Measurements from ENCODE around the gene EEF1AKMT3.

The EEF1AKMT3 gene

DNA sequence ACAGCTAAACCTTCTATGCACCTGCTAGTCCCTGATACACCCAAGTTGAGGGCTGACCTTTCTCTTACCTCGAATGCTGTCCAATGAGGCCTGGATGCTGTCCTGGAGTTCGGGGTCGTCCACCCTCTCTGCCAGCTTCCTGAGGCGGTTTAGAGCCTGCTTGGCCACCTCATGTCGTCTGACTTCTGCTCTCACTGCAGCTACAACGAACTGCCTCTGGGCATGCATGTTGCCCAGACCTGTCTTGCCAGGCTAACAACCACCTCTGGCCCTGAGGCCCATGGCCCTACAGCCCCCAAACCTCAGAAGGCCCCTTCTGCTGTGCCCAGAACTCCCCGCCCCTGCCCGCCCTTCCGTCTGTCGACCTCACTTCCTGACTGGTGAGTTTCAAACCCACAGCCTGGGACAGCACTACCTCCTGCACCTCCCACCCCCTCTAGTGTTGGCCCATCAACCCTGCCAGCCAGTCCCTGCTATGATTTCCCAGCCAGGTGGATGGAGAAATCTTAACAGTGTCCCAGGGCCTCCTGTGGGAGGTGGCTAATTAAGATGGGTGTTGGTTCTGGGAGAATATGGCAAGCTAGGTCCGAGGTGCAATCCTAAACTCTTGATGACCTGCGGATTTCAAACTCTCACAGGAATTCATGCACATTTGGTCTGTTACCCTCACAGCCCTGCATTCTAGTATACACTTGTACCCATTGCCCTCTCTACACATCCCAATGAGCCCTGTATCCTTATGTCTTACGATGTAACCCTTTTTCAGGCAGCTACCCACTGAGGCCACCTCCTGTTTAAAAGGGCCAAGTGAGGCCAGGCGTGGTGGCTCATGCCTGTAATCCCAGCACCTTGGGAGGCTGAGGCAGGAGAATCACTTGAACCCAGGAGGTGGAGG lies 30.3 kb upstream of the EEF1AKMT3 start:
- peaks cover 57% of the 10 kb centered on the region for H3K4me1 Mint-ChIP-seq
- peak overlapping the region; percentile 89 for H3K4me3 Mint-ChIP-seq
- peaks cover under 1% of the 10 kb centered on the region for H3K36me3 Mint-ChIP-seq
- peak overlapping the region; percentile 77 for H3K27ac Mint-ChIP-seq
- H3K9me3 Mint-ChIP-seq, result no peaks in the 10 kb centered on the region
- no peaks in the 10 kb centered on the region for H3K27me3 Mint-ChIP-seq

DNA sequence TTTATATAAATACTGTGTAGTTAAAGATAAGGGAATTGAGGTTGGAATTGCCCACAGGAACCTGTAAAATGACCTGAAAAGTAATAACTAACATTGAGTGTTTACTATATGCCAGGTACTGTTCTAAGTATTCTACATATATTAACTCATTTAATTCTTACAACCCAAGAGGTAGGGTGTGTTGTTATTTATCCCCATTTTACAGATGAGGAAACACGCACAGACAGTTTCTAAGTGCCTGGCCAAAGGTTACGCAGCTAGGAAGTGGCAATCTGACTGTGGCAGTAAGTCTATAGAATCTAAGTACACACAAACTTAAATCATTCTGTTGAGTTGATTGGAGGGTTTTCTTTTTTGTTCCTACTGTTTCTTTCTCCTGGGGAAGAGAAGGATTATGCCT lies 28.6 kb upstream of the EEF1AKMT3 start:
- H3K27me3 Mint-ChIP-seq, result no peaks in the 10 kb centered on the region
- H3K36me3 Mint-ChIP-seq, result peaks cover 4% of the 10 kb centered on the region
- H3K9me3 Mint-ChIP-seq, result no peaks in the 10 kb centered on the region
- peaks cover 61% of the 10 kb centered on the region for H3K4me1 Mint-ChIP-seq
- H3K4me3 Mint-ChIP-seq, result peak overlapping the region; percentile 98
- H3K27ac Mint-ChIP-seq, result peak overlapping the region; percentile 96

DNA sequence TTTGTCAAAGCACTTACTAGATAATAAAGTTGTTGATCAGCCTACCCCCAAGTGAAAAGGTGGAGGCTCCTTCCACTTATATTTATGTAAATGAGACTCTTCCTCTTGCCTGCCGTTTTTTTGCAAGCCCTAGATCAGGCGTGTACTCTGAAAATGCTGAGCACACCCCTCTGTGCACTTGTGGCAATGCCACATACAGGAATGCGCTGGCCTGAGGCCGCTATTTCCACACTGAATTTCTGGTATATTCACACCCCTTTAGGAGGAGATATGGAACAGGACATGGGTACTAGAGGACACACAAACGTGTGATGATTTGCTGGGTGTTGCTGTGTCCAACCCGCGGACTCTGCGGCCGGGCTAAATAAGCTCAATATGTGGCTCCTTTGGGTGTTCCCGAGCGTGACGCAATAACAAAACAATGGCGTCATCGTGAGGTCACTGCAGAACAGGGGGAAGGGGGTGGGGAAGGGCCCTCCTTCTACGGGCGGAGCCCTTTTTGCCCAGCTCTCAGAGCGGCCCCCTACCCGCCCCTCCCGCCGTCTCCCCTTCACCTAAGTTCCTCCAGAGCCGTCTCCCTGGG lies 28.1 kb upstream of the EEF1AKMT3 start:
- Mint-ChIP-seq H3K4me3 (peak overlapping the region; percentile 98), H3K36me3 (peaks cover 4% of the 10 kb centered on the region), H3K9me3 (no peaks in the 10 kb centered on the region), H3K27me3 (no peaks in the 10 kb centered on the region), H3K27ac (peak overlapping the region; percentile 96), H3K4me1 (peaks cover 56% of the 10 kb centered on the region)

- Mint-ChIP-seq H3K27ac (peak within 1 kb of the TSS; percentile 96), H3K4me1 (peaks cover 51% of the 10 kb centered on the region), H3K36me3 (peaks cover 4% of the 10 kb centered on the region), H3K27me3 (no peaks in the 10 kb centered on the region), H3K4me3 (peak within 1 kb of the TSS; percentile 98), H3K9me3 (no peaks in the 10 kb centered on the region)
These were observed 27.5 kb upstream of the EEF1AKMT3 start, which contains the start of gene TSPAN31 for GRCh38 chr12:57744777-57745484. TSS of gene TSPAN31 (plus strand) at chr12:57745039. CDS start at chr12:57745155, 116 bp downstream.

GRCh38 chr12:57745485-57745881 lies 26.9 kb upstream of the EEF1AKMT3 start:
- Mint-ChIP-seq H3K4me1 (peaks cover 50% of the 10 kb centered on the region), H3K27me3 (no peaks in the 10 kb centered on the region)

DNA sequence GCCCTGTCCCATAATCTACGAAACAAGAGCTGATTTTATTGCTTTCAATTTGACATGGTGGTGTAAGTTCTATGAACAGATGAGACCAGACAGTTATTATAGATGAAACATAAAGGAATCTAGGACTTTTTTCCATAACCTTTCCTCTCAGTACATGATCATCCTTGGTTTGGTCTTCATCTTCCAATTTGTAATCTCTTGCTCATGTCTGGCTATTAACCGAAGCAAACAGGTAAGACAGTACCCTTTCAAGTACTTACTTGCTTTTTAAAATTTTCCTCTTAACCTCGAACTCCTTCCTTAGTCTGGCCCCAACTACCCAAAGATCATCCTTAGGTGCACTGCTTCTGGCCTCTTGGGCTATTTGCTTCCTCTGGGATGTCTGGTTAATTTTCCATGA lies 26.4 kb upstream of the EEF1AKMT3 start:
- Mint-ChIP-seq H3K36me3 (peaks cover 10% of the 10 kb centered on the region), H3K27ac (peak overlapping the region; percentile 96), H3K4me1 (peaks cover 50% of the 10 kb centered on the region)

More at GRCh38 chr12:57745485-57745881, 26.9 kb upstream of the EEF1AKMT3 start:
- Mint-ChIP-seq H3K36me3 (peaks cover 7% of the 10 kb centered on the region), H3K27ac (peak overlapping the region; percentile 96), H3K9me3 (no peaks in the 10 kb centered on the region), H3K4me3 (peak overlapping the region; percentile 98)

DNA sequence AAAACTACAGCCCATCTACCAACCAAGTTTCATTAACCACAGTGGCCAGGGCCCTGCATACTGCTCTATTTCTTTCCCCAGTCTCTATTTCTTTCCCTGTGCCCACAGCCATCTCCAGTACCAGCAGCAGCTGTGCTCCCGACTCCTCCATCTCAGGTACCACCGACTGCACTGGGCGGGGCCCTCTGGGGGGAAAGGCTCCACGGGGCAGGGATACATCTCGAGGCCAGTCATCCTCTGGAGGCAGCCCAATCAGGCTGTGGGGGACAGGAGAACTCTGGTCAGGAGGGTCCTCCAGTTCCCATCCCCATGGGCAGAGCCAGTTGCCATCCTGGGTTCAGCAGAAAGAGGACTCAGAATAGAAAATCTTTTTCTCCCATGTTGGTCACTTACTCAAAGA lies 23.4 kb upstream of the EEF1AKMT3 start:
- peaks cover 18% of the 10 kb centered on the region for H3K36me3 Mint-ChIP-seq
- H3K27ac Mint-ChIP-seq, result peak overlapping the region; percentile 52
- H3K9me3 Mint-ChIP-seq, result no peaks in the 10 kb centered on the region
- peaks cover 64% of the 10 kb centered on the region for H3K4me1 Mint-ChIP-seq
- H3K27me3 Mint-ChIP-seq, result no peaks in the 10 kb centered on the region
- H3K4me3 Mint-ChIP-seq, result no peak overlapping the region

More for the DNA sequence above, 26.4 kb upstream of the EEF1AKMT3 start:
- H3K4me3 Mint-ChIP-seq, result peak overlapping the region; percentile 98
- H3K9me3 Mint-ChIP-seq, result no peaks in the 10 kb centered on the region
- H3K27me3 Mint-ChIP-seq, result no peaks in the 10 kb centered on the region

GRCh38 chr12:57750561-57751431 lies 21.6 kb upstream of the EEF1AKMT3 start:
- no peaks in the 10 kb centered on the region for H3K9me3 Mint-ChIP-seq
- H3K27ac Mint-ChIP-seq, result peak overlapping the region; percentile 94
- H3K27me3 Mint-ChIP-seq, result no peaks in the 10 kb centered on the region
- H3K4me3 Mint-ChIP-seq, result peak overlapping the region; percentile 95
- H3K4me1 Mint-ChIP-seq, result peaks cover 57% of the 10 kb centered on the region
- peaks cover 18% of the 10 kb centered on the region for H3K36me3 Mint-ChIP-seq

- Mint-ChIP-seq H3K9me3 (no peaks in the 10 kb centered on the region), H3K4me1 (peaks cover 56% of the 10 kb centered on the region), H3K27ac (peak overlapping the region; percentile 94), H3K27me3 (no peaks in the 10 kb centered on the region), H3K4me3 (peak overlapping the region; percentile 95), H3K36me3 (peaks cover 18% of the 10 kb centered on the region)
These were observed 21.0 kb upstream of the EEF1AKMT3 start for GRCh38 chr12:57751432-57751787.

DNA sequence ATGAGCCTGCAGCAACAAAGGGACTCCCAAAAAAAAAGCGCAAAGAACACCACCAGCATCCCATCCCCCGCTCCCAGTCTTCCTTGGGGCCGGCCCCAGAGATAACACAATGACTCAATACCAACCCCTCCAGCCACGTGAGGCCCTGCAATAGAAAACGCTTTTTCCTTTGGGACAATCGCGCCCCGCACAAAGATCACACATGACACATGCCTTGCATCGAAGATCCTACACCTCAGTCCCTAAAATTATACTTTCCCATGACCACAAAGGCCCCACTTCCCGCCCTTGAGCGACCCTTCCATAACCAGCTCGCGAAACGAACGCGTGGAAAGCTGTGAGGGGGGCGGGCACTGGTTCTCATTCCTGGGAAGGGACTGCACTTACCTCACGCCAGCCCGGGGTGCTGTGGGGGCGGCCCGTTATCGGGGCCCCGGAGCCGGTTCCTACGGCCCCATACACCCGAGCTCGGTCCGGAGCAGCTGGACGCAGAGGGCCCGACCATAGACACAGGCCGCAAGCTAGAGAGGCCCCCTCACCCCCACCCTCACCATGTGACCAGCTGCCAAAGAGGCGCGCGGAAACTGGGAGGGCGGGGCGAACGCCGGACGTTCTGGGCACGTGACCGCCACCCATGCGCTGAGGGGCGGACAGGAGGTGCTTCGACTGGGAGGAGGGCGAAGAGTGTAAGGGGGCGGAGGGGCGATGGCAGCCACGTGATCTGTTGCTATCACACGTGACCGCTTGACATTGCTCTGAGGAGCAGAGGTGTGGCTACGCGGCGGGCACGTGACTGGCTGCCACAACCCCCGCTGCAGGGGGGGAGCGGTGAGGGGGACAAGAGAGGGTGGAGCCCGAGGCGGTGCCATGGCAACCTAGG lies 20.4 kb upstream of the EEF1AKMT3 start, which contains the start of gene CDK4:
TSS of gene CDK4 (minus strand) at position 523 of the 880 bp plus-strand sequence. CDS start 593 bp downstream, outside the sequence.
- Mint-ChIP-seq H3K36me3 (peaks cover 18% of the 10 kb centered on the region), H3K4me3 (peak within 1 kb of the TSS; percentile 95), H3K4me1 (peaks cover 59% of the 10 kb centered on the region), H3K27ac (peak within 1 kb of the TSS; percentile 94), H3K9me3 (no peaks in the 10 kb centered on the region), H3K27me3 (no peaks in the 10 kb centered on the region)

DNA sequence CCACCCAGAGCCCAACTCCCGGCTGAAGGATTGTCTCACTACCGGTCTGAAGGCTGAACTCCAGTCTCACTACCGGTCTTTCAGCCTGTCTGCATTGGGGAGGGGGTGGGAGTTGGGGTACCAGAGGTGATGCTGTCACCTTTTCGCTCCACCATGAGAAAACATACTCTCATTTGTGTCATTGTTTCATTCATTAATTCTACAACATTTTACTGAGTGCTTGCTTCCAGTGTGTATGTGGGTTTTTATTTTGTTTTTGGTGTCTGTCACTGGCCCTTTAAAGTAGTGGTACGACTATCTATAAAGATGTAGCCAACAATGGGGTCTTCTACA lies 19.8 kb upstream of the EEF1AKMT3 start:
- Mint-ChIP-seq H3K4me3 (peak overlapping the region; percentile 95), H3K4me1 (peaks cover 56% of the 10 kb centered on the region), H3K36me3 (peaks cover 13% of the 10 kb centered on the region)

GRCh38 chr12:57753756-57754337 lies 18.6 kb upstream of the EEF1AKMT3 start:
- Mint-ChIP-seq H3K27me3 (no peaks in the 10 kb centered on the region), H3K9me3 (no peaks in the 10 kb centered on the region), H3K4me3 (peak overlapping the region; percentile 90), H3K27ac (peak overlapping the region; percentile 84), H3K4me1 (peaks cover 61% of the 10 kb centered on the region), H3K36me3 (peaks cover 18% of the 10 kb centered on the region)

More for the DNA sequence above, 19.8 kb upstream of the EEF1AKMT3 start:
- Mint-ChIP-seq H3K27ac (peak overlapping the region; percentile 94), H3K9me3 (no peaks in the 10 kb centered on the region), H3K27me3 (no peaks in the 10 kb centered on the region)

DNA sequence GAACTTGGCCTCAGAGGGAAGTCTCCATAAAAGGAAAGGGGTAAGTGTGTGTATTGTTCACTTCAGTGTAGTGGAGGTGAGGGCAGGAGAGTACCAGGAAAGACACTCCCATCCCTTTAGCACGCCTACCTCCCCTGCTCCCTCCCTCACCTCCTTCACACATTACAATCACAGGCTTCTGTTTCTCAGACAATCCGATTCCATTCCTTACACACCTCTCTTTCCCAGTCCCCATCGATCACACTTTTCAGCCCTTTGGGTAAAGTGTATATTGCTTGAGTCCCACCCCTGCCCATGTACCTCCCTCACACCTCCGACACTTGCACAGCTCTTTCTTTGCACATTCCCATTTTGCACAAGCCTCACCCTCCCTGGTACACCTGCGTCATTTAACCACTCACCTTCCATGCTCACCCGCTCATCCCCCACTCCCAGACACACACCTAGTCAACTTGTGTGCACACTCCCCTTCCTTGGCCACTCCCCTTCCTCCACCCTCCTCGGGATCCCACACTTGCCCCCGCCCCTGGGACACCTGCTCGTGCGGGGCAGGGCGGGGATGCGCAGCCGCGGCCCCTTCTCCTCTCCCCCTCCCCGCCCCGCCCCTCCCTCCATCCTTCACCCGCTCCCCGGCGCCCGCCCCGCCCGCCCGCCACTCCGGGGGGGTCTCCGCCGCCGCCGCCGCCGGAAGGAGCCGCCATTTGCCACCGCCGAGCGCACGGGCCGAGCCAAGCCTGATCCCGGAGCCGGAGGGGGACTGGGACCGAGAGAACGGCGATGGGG lies 17.8 kb upstream of the EEF1AKMT3 start, which contains the start of gene MARCHF9:
TSS of gene MARCHF9 (plus strand) at position 693 of the 783 bp plus-strand sequence. CDS start 426 bp downstream, outside the sequence.
- no peaks in the 10 kb centered on the region for H3K27me3 Mint-ChIP-seq
- H3K27ac Mint-ChIP-seq, result peak within 1 kb of the TSS; percentile 84
- peaks cover 66% of the 10 kb centered on the region for H3K4me1 Mint-ChIP-seq
- H3K36me3 Mint-ChIP-seq, result peaks cover 19% of the 10 kb centered on the region
- H3K9me3 Mint-ChIP-seq, result no peaks in the 10 kb centered on the region
- peak within 1 kb of the TSS; percentile 90 for H3K4me3 Mint-ChIP-seq

Data from activated naive CD4-positive, alpha-beta T cell treated with anti-CD3 and anti-CD28 coated beads, Interleukin-2, amount 50 U/mL, for 24 hours (primary cell).